Stimulated activated naive CD8-positive, alpha-beta T cell treated with anti-CD3 and anti-CD28 coated beads, Interleukin-15, amount 100 ng/mL, for 72 hours (primary cell): Measurements from ENCODE around the gene PREP.

ENCODE experiments used
- ATAC-seq: fragments of 150-1000 bp; cut with Tn5 transposase; 2 replicates; pipeline ENCODE4 v1.10.0; 2021; ENCODE audit warnings: mild to moderate bottlenecking, moderate library complexity
- DNase-seq, 2 donors: peaks; one replicate each; pipeline ENCODE4 v3.0.0; 2021 to 2022
- H3K27ac Mint-ChIP-seq, 2 donors: one replicate each; pipeline ENCODE4 v1.8.0; 2022; ENCODE audit warnings: mild to moderate bottlenecking in 2 of 2, mixed read lengths in 2 of 2, moderate library complexity in 2 of 2
- H3K27me3 Mint-ChIP-seq: one replicate; pipeline ENCODE4 v1.8.0; 2022; ENCODE audit warnings: mixed read lengths
- H3K4me1 Mint-ChIP-seq: one replicate; pipeline ENCODE4 v1.8.0; 2022; ENCODE audit warnings: mild to moderate bottlenecking, mixed read lengths
- H3K4me3 Mint-ChIP-seq, 2 donors: one replicate each; pipeline ENCODE4 v1.8.0; 2022; ENCODE audit warnings: mild to moderate bottlenecking in 2 of 2, mixed read lengths in 2 of 2, moderate library complexity in 1 of 2
- H3K9me3 Mint-ChIP-seq, 2 donors: one replicate each; pipeline ENCODE4 v1.8.0; 2022; ENCODE audit warnings: mixed read lengths in 2 of 2

The PREP gene

GRCh38 chr6:105313211-105313610, 89.7 kb downstream of the PREP start:
- no peaks in the 10 kb centered on the region for H3K27me3 Mint-ChIP-seq
- no peak for ATAC-seq
- no peaks in the 10 kb centered on the region for H3K4me1 Mint-ChIP-seq
- H3K9me3 Mint-ChIP-seq: no peaks in the 10 kb centered on the region
- H3K27ac Mint-ChIP-seq: no peak overlapping the region
- no peak for DNase-seq
- H3K4me3 Mint-ChIP-seq: no peak overlapping the region

- Mint-ChIP-seq H3K4me1 (no peaks in the 10 kb centered on the region), H3K27ac (no peak overlapping the region), H3K4me3 (no peak overlapping the region), H3K9me3 (no peaks in the 10 kb centered on the region), H3K27me3 (no peaks in the 10 kb centered on the region)
- DNase-seq (no peak), ATAC-seq (no peak)
These were observed 91.9 kb downstream of the PREP start for GRCh38 chr6:105310947-105311346.

DNA sequence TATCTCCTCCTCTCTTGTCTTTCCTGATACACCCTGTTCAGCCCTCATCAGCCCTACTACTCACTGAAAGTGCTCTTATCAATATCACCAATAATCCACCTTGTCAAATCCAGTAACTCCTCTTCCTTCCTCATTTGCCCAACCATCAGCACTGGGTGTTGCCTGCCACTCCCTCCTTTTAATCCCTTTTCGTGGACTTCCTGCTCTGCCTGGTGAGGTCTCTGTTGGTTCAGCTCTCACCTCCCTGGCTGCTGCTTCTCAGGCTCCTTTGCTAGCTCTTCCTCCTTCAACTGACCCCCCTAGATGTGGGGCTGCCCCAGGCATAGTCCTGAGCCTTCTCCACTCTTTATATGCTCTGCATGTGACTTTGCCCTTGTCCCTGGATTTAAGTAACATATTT, 92.5 kb downstream of the PREP start:
- Mint-ChIP-seq H3K27me3 (no peaks in the 10 kb centered on the region), H3K4me3 (no peak overlapping the region), H3K4me1 (no peaks in the 10 kb centered on the region), H3K9me3 (no peaks in the 10 kb centered on the region), H3K27ac (no peak overlapping the region)
- DNase-seq: no peak
- ATAC-seq: no peak

GRCh38 chr6:105308840-105309239, 94.0 kb downstream of the PREP start:
- H3K4me1 Mint-ChIP-seq: no peaks in the 10 kb centered on the region
- DNase-seq: no peak
- ATAC-seq: no peak
- H3K27ac Mint-ChIP-seq: no peak overlapping the region
- H3K4me3 Mint-ChIP-seq: no peak overlapping the region
- no peaks in the 10 kb centered on the region for H3K9me3 Mint-ChIP-seq
- H3K27me3 Mint-ChIP-seq: no peaks in the 10 kb centered on the region

DNA sequence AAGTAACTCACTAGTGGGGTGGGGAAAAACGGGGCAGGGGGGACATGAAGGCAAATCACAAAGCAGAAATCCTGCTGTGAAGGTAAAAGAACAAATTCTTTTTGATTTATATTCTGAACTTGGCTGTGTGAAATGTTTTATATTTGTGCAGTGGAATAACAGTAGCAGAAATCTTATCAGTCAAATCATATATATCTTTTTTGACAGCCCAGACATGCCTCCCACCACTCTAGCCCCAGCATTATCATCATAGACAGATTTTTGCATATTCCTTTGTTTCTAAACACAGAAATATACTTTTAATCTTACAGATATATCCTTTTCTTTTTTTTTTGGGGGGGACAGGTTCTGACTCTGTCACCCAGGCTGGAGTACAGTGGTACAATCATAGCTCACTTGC, 97.4 kb downstream of the PREP start:
- Mint-ChIP-seq H3K27me3 (no peaks in the 10 kb centered on the region), H3K9me3 (no peaks in the 10 kb centered on the region), H3K4me3 (no peak overlapping the region), H3K4me1 (no peaks in the 10 kb centered on the region), H3K27ac (no peak overlapping the region)
- DNase-seq (no peak), ATAC-seq (no peak)

GRCh38 chr6:105304825-105305224, 98.1 kb downstream of the PREP start:
- no peak overlapping the region for H3K4me3 Mint-ChIP-seq
- no peak overlapping the region for H3K27ac Mint-ChIP-seq
- H3K27me3 Mint-ChIP-seq: no peaks in the 10 kb centered on the region
- DNase-seq: no peak
- H3K4me1 Mint-ChIP-seq: no peaks in the 10 kb centered on the region
- H3K9me3 Mint-ChIP-seq: no peaks in the 10 kb centered on the region
- ATAC-seq: no peak

GRCh38 chr6:105304366-105304765, 98.5 kb downstream of the PREP start:
- Mint-ChIP-seq H3K9me3 (no peaks in the 10 kb centered on the region), H3K4me3 (no peak overlapping the region), H3K27me3 (no peaks in the 10 kb centered on the region), H3K27ac (no peak overlapping the region), H3K4me1 (no peaks in the 10 kb centered on the region)
- DNase-seq (no peak), ATAC-seq (no peak)

GRCh38 chr6:105302617-105303128, 100.2 kb downstream of the PREP start:
- Mint-ChIP-seq H3K4me3 (no peak overlapping the region), H3K27ac (no peak overlapping the region)
- no peak for ATAC-seq

GRCh38 chr6:105301756-105302616, 100.9 kb downstream of the PREP start:
- Mint-ChIP-seq H3K4me1 (no peaks in the 10 kb centered on the region), H3K9me3 (no peaks in the 10 kb centered on the region), H3K27me3 (no peaks in the 10 kb centered on the region), H3K27ac (no peak overlapping the region), H3K4me3 (no peak overlapping the region)
- DNase-seq (no peak), ATAC-seq (no peak)

More at GRCh38 chr6:105302617-105303128, 100.2 kb downstream of the PREP start:
- Mint-ChIP-seq H3K9me3 (no peaks in the 10 kb centered on the region), H3K4me1 (no peaks in the 10 kb centered on the region), H3K27me3 (no peaks in the 10 kb centered on the region)
- DNase-seq: no peak

DNA sequence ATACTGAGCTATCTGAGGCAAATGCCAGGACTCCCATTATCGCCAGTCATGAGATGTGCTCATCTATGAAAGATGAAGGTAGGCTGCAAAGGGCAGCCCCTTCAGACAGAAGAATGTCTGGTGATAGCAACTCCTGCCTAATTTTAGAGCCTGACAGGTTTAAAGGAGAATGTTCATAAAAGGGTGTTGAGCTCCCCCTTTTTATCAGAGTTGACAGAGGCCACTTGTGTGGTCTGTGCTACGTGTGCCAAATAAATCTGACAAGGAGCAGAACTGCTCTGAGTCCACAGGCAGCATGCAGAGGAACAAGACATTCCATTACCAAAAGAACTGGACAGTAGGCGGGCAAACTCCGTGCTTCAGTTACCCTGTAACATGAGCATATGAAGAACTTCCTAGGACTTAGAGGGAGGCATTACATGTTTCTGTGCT, 101.8 kb downstream of the PREP start:
- DNase-seq (no peak), ATAC-seq (no peak)
- no peak overlapping the region for H3K27ac Mint-ChIP-seq
- H3K27me3 Mint-ChIP-seq: no peaks in the 10 kb centered on the region
- H3K9me3 Mint-ChIP-seq: no peaks in the 10 kb centered on the region
- H3K4me3 Mint-ChIP-seq: no peak overlapping the region
- H3K4me1 Mint-ChIP-seq: no peaks in the 10 kb centered on the region

- H3K27ac Mint-ChIP-seq: no peak overlapping the region
- no peak for DNase-seq
- H3K4me3 Mint-ChIP-seq: no peak overlapping the region
- no peaks in the 10 kb centered on the region for H3K27me3 Mint-ChIP-seq
- H3K9me3 Mint-ChIP-seq: no peaks in the 10 kb centered on the region
- no peak for ATAC-seq
- H3K4me1 Mint-ChIP-seq: no peaks in the 10 kb centered on the region
These were observed 102.8 kb downstream of the PREP start for GRCh38 chr6:105300090-105300489.

- Mint-ChIP-seq H3K27ac (no peak overlapping the region), H3K27me3 (no peaks in the 10 kb centered on the region), H3K4me1 (no peaks in the 10 kb centered on the region), H3K9me3 (peaks cover 0 to 7% of the 10 kb centered on the region in 2 donors), H3K4me3 (no peak overlapping the region)
- ATAC-seq (no peak), DNase-seq (no peak)
These were observed 108.8 kb downstream of the PREP start for GRCh38 chr6:105294129-105294528.

GRCh38 chr6:105292689-105293339, 110.1 kb downstream of the PREP start:
- peaks cover 0 to 7% of the 10 kb centered on the region in 2 donors for H3K9me3 Mint-ChIP-seq
- no peaks in the 10 kb centered on the region for H3K27me3 Mint-ChIP-seq
- ATAC-seq (no peak), DNase-seq (no peak)
- H3K27ac Mint-ChIP-seq: no peak overlapping the region
- no peaks in the 10 kb centered on the region for H3K4me1 Mint-ChIP-seq
- no peak overlapping the region for H3K4me3 Mint-ChIP-seq

DNA sequence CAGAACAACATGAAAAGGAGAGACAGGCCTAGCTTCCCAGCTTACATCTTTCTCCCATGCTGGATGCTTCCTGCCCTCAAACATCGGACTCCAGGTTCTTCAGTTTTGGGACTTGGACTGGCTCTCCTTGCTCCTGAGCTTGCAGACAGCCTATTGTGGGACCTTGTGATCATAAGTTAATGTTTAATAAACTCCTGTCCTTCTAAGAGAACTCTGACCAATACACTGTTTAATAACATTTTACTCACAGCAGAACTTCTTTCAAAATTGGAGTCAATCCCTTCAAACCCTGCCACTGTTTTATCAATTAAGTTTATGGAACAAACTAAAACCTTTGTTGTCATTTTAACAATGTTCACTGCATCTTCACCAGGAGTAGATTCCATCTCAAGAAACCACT, 111.4 kb downstream of the PREP start:
- Mint-ChIP-seq H3K27ac (no peak overlapping the region), H3K27me3 (no peaks in the 10 kb centered on the region), H3K4me3 (no peak overlapping the region), H3K9me3 (peaks cover 0 to 7% of the 10 kb centered on the region in 2 donors), H3K4me1 (no peaks in the 10 kb centered on the region)
- ATAC-seq (no peak), DNase-seq (no peak)

- Mint-ChIP-seq H3K4me1 (no peaks in the 10 kb centered on the region), H3K27me3 (no peaks in the 10 kb centered on the region), H3K9me3 (no peaks in the 10 kb centered on the region), H3K4me3 (no peak overlapping the region), H3K27ac (no peak overlapping the region)
- ATAC-seq: no peak
- DNase-seq: no peak
These were observed 120.0 kb downstream of the PREP start for GRCh38 chr6:105282631-105283585.
